ENCODE data around the gene GUSB.
"Not testable (repeated sequence)": the region's sequence is repeated elsewhere in the genome, so short reads cannot be mapped to it uniquely, and the experiment has no call there.

GUSB gene

GRCh38 chr7:65946904-65947303, 35.1 kb downstream of the GUSB start:
- Histone ChIP-seq H3K4me3 (ENCODE audit: severe bottlenecking) (no peak overlapping the region), H3K27me3 (ENCODE audit: insufficient read depth, poor library complexity, severe bottlenecking) (no peaks in the 10 kb centered on the region), H3K9me3 (ENCODE audit: severe bottlenecking) (no peaks in the 10 kb centered on the region), H3K4me1 (ENCODE audit: insufficient read depth, poor library complexity, severe bottlenecking) (peaks cover 11% of the 10 kb centered on the region), H3K27ac (ENCODE audit: poor library complexity, severe bottlenecking) (no peak overlapping the region), H3K36me3 (ENCODE audit: low read depth) (0 out of 2 replicates have a peak, but pooled peaks cover 4% of the 10 kb centered on the region)
- DNase-seq (ENCODE audit: low spot score) (no peak), ATAC-seq (ENCODE audit: low read depth) (peak; percentile 42; the same call in 1 of the 3 replicates)
- no peak for TF ChIP-seq CTCF (IDR thresholded peaks at IDR 0.05; ENCODE audit: poor library complexity, severe bottlenecking)

- not testable (repeated sequence) for H3K27ac ChIP-seq (ENCODE audit: poor library complexity, severe bottlenecking); H3K27me3 ChIP-seq (ENCODE audit: insufficient read depth, poor library complexity, severe bottlenecking); H3K36me3 ChIP-seq (ENCODE audit: low read depth); H3K4me3 ChIP-seq (ENCODE audit: severe bottlenecking); DNase-seq (ENCODE audit: low spot score); H3K4me1 ChIP-seq (ENCODE audit: insufficient read depth, poor library complexity, severe bottlenecking); H3K9me3 ChIP-seq (ENCODE audit: severe bottlenecking)
- peak; percentile 31; the same call in 1 of the 3 replicates for ATAC-seq (ENCODE audit: low read depth)
These were observed 36.2 kb downstream of the GUSB start for GRCh38 chr7:65945787-65946186.

- TF ChIP-seq CTCF (IDR thresholded peaks at IDR 0.05; ENCODE audit: poor library complexity, severe bottlenecking): no peak
- no peaks in the 10 kb centered on the region for H3K4me1 ChIP-seq (ENCODE audit: insufficient read depth, poor library complexity, severe bottlenecking)
- no peaks in the 10 kb centered on the region for H3K27me3 ChIP-seq (ENCODE audit: insufficient read depth, poor library complexity, severe bottlenecking)
- no peak overlapping the region for H3K27ac ChIP-seq (ENCODE audit: poor library complexity, severe bottlenecking)
- H3K36me3 ChIP-seq (ENCODE audit: low read depth): 0 out of 2 replicates have a peak, but pooled peaks cover 6% of the 10 kb centered on the region
- H3K4me3 ChIP-seq (ENCODE audit: severe bottlenecking): no peak overlapping the region
- ATAC-seq (ENCODE audit: low read depth): no peak
- peaks cover 2% of the 10 kb centered on the region for H3K9me3 ChIP-seq (ENCODE audit: severe bottlenecking)
- no peak for DNase-seq (ENCODE audit: low spot score)
These were observed 43.6 kb downstream of the GUSB start for GRCh38 chr7:65938336-65938895.

GRCh38 chr7:65937296-65937695, 44.7 kb downstream of the GUSB start:
- no peak for ATAC-seq (ENCODE audit: low read depth)
- Histone ChIP-seq H3K4me1 (ENCODE audit: insufficient read depth, poor library complexity, severe bottlenecking) (no peaks in the 10 kb centered on the region), H3K9me3 (ENCODE audit: severe bottlenecking) (peaks cover 2% of the 10 kb centered on the region), H3K27me3 (ENCODE audit: insufficient read depth, poor library complexity, severe bottlenecking) (no peaks in the 10 kb centered on the region), H3K4me3 (ENCODE audit: severe bottlenecking) (no peak overlapping the region), H3K36me3 (ENCODE audit: low read depth) (0 out of 2 replicates have a peak, but pooled peaks cover 6% of the 10 kb centered on the region), H3K27ac (ENCODE audit: poor library complexity, severe bottlenecking) (no peak overlapping the region)
- DNase-seq (ENCODE audit: low spot score): no peak
- TF ChIP-seq CTCF (IDR thresholded peaks at IDR 0.05; ENCODE audit: poor library complexity, severe bottlenecking): no peak

GRCh38 chr7:65931685-65932084, 50.3 kb downstream of the GUSB start:
- Histone ChIP-seq H3K4me1 (ENCODE audit: insufficient read depth, poor library complexity, severe bottlenecking) (no peaks in the 10 kb centered on the region), H3K9me3 (ENCODE audit: severe bottlenecking) (peaks cover 1% of the 10 kb centered on the region), H3K4me3 (ENCODE audit: severe bottlenecking) (no peak overlapping the region), H3K36me3 (ENCODE audit: low read depth) (no peaks in the 10 kb centered on the region), H3K27me3 (ENCODE audit: insufficient read depth, poor library complexity, severe bottlenecking) (no peaks in the 10 kb centered on the region), H3K27ac (ENCODE audit: poor library complexity, severe bottlenecking) (no peak overlapping the region)
- no peak for TF ChIP-seq CTCF (IDR thresholded peaks at IDR 0.05; ENCODE audit: poor library complexity, severe bottlenecking)
- ATAC-seq (ENCODE audit: low read depth) (no peak), DNase-seq (ENCODE audit: low spot score) (no peak)

All from RWPE2 (cell line).